KMS-11 (cell line): ENCODE results near the gene ADISSP.
A peak's percentile ranks its signal among the peaks of the same experiment; 100 is the strongest.

ENCODE experiments used
- H2AFZ ChIP-seq: fragments of 200-600 bp; sonication (generic); 2 replicates; pipeline ENCODE4 v1.6.1; 2016; ENCODE audit warnings: antibody characterized with exemption, mixed run types, low read depth
- H3K27ac ChIP-seq: fragments of 200-600 bp; sonication (generic); 2 replicates; pipeline ENCODE4 v1.6.1; 2016; ENCODE audit warnings: mild to moderate bottlenecking, mixed run types
- H3K27me3 ChIP-seq: fragments of 200-600 bp; sonication (generic); 2 replicates; pipeline ENCODE4 v1.6.1; 2017; ENCODE audit warnings: mild to moderate bottlenecking, low read depth, mixed run types, moderate library complexity; ENCODE audit not compliant: insufficient read depth
- H3K36me3 ChIP-seq: fragments of 200-600 bp; sonication (generic); 2 replicates; pipeline ENCODE4 v1.6.1; 2017; ENCODE audit warnings: mild to moderate bottlenecking, mixed run types; ENCODE audit not compliant: insufficient read depth
- H3K4me1 ChIP-seq: fragments of 200-600 bp; sonication (generic); 2 replicates; pipeline ENCODE4 v1.6.1; 2016; ENCODE audit warnings: mild to moderate bottlenecking, low read depth, mixed run types; ENCODE audit not compliant: poor library complexity, severe bottlenecking
- H3K4me2 ChIP-seq: fragments of 200-600 bp; sonication (generic); 2 replicates; pipeline ENCODE4 v1.7.0; 2016; ENCODE audit warnings: mild to moderate bottlenecking, mixed run types
- H3K4me3 ChIP-seq: fragments of 200-600 bp; sonication (generic); IDR thresholded peaks from 2 replicates; pipeline ENCODE4 v1.6.1; 2017; ENCODE audit warnings: low read depth, low read length, mixed read lengths; ENCODE audit not compliant: insufficient read depth
- H3K79me2 ChIP-seq: fragments of 200-600 bp; sonication (generic); 2 replicates; pipeline ENCODE4 v1.6.1; 2016; ENCODE audit warnings: low read depth, mixed run types; ENCODE audit not compliant: insufficient read depth
- H3K9ac ChIP-seq: fragments of 200-600 bp; sonication (generic); 2 replicates; pipeline ENCODE4 v1.6.1; 2016; ENCODE audit warnings: mild to moderate bottlenecking, mixed run types
- H4K20me1 ChIP-seq: fragments of 200-600 bp; sonication (generic); 2 replicates; pipeline ENCODE4 v1.6.1; 2016; ENCODE audit warnings: mild to moderate bottlenecking, mixed run types; ENCODE audit not compliant: insufficient read depth
- TF ChIP-seq, protein P1 (sequence below): fragments of 200-600 bp; sonication (generic); conservative IDR thresholded peaks from 2 replicates; pipeline ENCODE4 v1.6.1; 2017; ENCODE audit warnings: low read depth, mild to moderate bottlenecking, antibody characterized with exemption, low read length, moderate library complexity, mixed read lengths

ADISSP gene

DNA sequence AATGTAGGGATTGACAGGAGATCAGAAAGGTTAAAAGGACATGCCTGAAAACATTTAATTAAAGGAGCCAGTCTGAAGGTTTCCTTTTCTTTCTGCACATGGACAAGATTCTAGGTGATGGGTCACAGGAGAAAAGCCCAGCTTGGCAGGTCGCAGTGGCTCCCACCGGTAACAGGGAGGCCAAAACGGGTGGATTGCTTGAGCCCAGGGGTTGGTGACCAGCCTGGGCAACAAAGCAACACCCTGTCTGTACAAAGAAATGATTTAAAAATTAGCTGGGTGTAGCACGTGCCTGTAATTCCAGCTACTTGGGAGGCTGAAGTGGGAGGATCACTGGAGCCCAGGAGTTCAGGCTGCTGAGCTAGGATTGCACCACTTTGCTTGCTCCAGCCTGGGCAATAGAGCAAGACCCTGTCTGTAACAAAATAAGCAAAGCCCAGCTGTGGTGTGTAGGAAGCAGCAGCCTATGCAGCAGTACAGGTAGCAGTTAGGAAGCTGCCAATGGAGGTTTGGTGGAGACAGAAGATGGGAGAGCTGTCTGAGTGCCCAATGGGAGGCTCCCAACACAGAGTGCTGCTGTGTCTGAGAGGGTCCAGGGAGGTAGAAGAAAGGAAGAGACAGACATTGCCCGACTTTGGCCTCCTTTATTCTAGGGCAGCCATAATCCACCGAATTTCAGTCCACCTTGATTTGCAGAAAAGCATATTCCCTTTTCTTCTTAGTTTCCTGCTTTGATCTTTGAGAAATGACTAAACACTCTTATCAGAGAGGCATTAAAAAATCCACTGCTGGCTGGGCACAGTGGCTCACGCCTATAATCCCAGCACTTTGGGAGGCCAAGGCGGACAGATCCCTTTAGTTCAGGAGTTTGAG is 45.7 kb upstream of the ADISSP start:
- TF ChIP-seq, protein P1, sequence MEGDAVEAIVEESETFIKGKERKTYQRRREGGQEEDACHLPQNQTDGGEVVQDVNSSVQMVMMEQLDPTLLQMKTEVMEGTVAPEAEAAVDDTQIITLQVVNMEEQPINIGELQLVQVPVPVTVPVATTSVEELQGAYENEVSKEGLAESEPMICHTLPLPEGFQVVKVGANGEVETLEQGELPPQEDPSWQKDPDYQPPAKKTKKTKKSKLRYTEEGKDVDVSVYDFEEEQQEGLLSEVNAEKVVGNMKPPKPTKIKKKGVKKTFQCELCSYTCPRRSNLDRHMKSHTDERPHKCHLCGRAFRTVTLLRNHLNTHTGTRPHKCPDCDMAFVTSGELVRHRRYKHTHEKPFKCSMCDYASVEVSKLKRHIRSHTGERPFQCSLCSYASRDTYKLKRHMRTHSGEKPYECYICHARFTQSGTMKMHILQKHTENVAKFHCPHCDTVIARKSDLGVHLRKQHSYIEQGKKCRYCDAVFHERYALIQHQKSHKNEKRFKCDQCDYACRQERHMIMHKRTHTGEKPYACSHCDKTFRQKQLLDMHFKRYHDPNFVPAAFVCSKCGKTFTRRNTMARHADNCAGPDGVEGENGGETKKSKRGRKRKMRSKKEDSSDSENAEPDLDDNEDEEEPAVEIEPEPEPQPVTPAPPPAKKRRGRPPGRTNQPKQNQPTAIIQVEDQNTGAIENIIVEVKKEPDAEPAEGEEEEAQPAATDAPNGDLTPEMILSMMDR: no peak
- Histone ChIP-seq H3K27me3 (no peaks in the 10 kb centered on the region), H3K36me3 (no peaks in the 10 kb centered on the region), H4K20me1 (no peaks in the 10 kb centered on the region), H2AFZ (no peak overlapping the region), H3K4me2 (no peak overlapping the region), H3K4me1 (peaks cover 8% of the 10 kb centered on the region), H3K79me2 (no peaks in the 10 kb centered on the region), H3K4me3 (no peak overlapping the region), H3K9ac (no peak overlapping the region), H3K27ac (no peak overlapping the region)

- Histone ChIP-seq H3K4me1 (peaks cover 6% of the 10 kb centered on the region), H2AFZ (peak overlapping the region; percentile 44; the same call in 1 of the 2 replicates), H3K27ac (peak overlapping the region; percentile 76), H4K20me1 (no peaks in the 10 kb centered on the region), H3K36me3 (no peaks in the 10 kb centered on the region), H3K4me2 (no peak overlapping the region), H3K79me2 (no peaks in the 10 kb centered on the region), H3K4me3 (no peak overlapping the region), H3K27me3 (no peaks in the 10 kb centered on the region), H3K9ac (peak overlapping the region; percentile 49; the same call in 1 of the 2 replicates)
- TF ChIP-seq, protein P1: no peak
Observed at GRCh38 chr20:3812259-3812681, 44.7 kb upstream of the ADISSP start.

- Histone ChIP-seq H3K27ac (peak overlapping the region; percentile 76), H3K79me2 (no peaks in the 10 kb centered on the region), H3K4me3 (no peak overlapping the region), H2AFZ (peak overlapping the region; percentile 44; the same call in 1 of the 2 replicates), H3K4me1 (peaks cover 6% of the 10 kb centered on the region), H3K9ac (peak overlapping the region; percentile 49; the same call in 1 of the 2 replicates), H3K36me3 (no peaks in the 10 kb centered on the region), H4K20me1 (no peaks in the 10 kb centered on the region), H3K27me3 (no peaks in the 10 kb centered on the region), H3K4me2 (peak overlapping the region; percentile 41)
- TF ChIP-seq, protein P1: no peak
Observed at GRCh38 chr20:3811467-3812258, 44.1 kb upstream of the ADISSP start.

DNA sequence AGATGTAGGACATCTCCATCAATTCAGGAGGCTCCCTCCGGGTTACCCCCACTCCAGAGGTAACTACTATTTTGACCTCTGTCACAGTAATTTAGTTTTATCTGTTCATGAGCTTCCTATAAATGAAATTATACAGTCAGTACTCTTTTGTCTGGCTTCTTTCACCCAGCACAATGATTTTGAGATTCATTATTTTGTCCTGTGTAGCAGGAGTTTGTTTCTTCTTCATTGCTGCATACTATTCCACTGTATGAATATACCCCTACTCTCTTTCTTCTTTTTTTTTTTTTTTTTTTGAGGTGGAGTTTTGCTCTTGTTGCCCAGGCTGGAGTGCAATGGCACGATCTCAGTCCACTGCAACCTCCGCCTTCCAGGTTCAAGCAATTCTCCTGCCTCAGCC is 41.0 kb upstream of the ADISSP start:
- H4K20me1 ChIP-seq: no peaks in the 10 kb centered on the region
- no peaks in the 10 kb centered on the region for H3K27me3 ChIP-seq
- H3K4me2 ChIP-seq: no peak overlapping the region
- TF ChIP-seq, protein P1: no peak
- no peak overlapping the region for H3K4me3 ChIP-seq
- H3K9ac ChIP-seq: no peak overlapping the region
- no peak overlapping the region for H3K27ac ChIP-seq
- no peak overlapping the region for H2AFZ ChIP-seq
- H3K4me1 ChIP-seq: peaks cover 6% of the 10 kb centered on the region
- H3K79me2 ChIP-seq: no peaks in the 10 kb centered on the region
- no peaks in the 10 kb centered on the region for H3K36me3 ChIP-seq
